K562 (cell line): ENCODE results near the gene DNAJC8. TPM values are rescaled to one million over a fixed set of nuclear protein-coding genes. Genes with fewer than 3 reads are reported as not detected.

ENCODE experiments used
- BRF1 ChIP-seq: IDR thresholded peaks from 3 replicates; pipeline ENCODE4 v1.6.1; 2011; ENCODE audit warnings: borderline replicate concordance, mild to moderate bottlenecking; ENCODE audit not compliant: insufficient read length; ENCODE audit errors: extremely low read depth
- CBFA2T2 ChIP-seq: fragments of 450-650 bp; conservative IDR thresholded peaks from 2 replicates; pipeline ENCODE4 v1.6.1; 2017; ENCODE audit warnings: mild to moderate bottlenecking
- ELF4 ChIP-seq: fragments of 450-650 bp; formaldehyde crosslinking; IDR thresholded peaks from 2 replicates; pipeline ENCODE4 v1.4.0; 2022; ENCODE audit warnings: missing genetic modification characterization
- FOXA1 ChIP-seq: fragments of 450-650 bp; IDR thresholded peaks from 2 replicates; pipeline ENCODE4 v1.6.1; 2016; ENCODE audit warnings: mild to moderate bottlenecking, borderline replicate concordance
- HDAC6 ChIP-seq: IDR thresholded peaks from 2 replicates; pipeline ENCODE4 v1.6.1; 2012; ENCODE audit warnings: low read depth, mild to moderate bottlenecking, control low read depth, inconsistent platforms, low read length, moderate library complexity
- HNRNPH1 ChIP-seq: fragments of 200-400 bp; formaldehyde crosslinking; optimal IDR thresholded peaks from 2 replicates; pipeline ENCODE3; 2017; ENCODE audit warnings: low read depth, mild to moderate bottlenecking, low read length, moderate library complexity
- HSF4 ChIP-seq: fragments of 250-450 bp; sonication (Bioruptor Pico); IDR thresholded peaks from 2 replicates; pipeline ENCODE4 v2.1.2; 2022; ENCODE audit warnings: mild to moderate bottlenecking, moderate library complexity, borderline replicate concordance
- KLF6 ChIP-seq: fragments of 250-450 bp; sonication (Bioruptor Pico); IDR thresholded peaks from 2 replicates; pipeline ENCODE4 v1.4.0; 2020; ENCODE audit warnings: mild to moderate bottlenecking, moderate library complexity, borderline replicate concordance
- MTA1 ChIP-seq: fragments of 450-650 bp; IDR thresholded peaks from 2 replicates; pipeline ENCODE4 v1.6.1; 2017; ENCODE audit warnings: borderline replicate concordance
- NCOA1 ChIP-seq: fragments of 450-650 bp; IDR thresholded peaks from 2 replicates; pipeline ENCODE4 v1.6.1; 2016; ENCODE audit warnings: low read depth
- NR1H2 ChIP-seq: sonication (generic); formaldehyde crosslinking; IDR thresholded peaks from 2 replicates; pipeline ENCODE4 v1.4.0; 2020; ENCODE audit warnings: mild to moderate bottlenecking, missing genetic modification reagents
- PTBP1 ChIP-seq: fragments of 200-400 bp; formaldehyde crosslinking; IDR thresholded peaks from 2 replicates; pipeline ENCODE4 v1.6.1; 2017; ENCODE audit warnings: low read depth, low read length
- SMARCA5 ChIP-seq: fragments of 450-650 bp; IDR thresholded peaks from 2 replicates; pipeline ENCODE4 v1.6.1; 2016
- SMARCC2 ChIP-seq: fragments of 450-650 bp; IDR thresholded peaks from 2 replicates; pipeline ENCODE4 v1.6.1; 2017; ENCODE audit warnings: antibody characterized with exemption, moderate library complexity, mild to moderate bottlenecking, low read depth
- ZNF395 ChIP-seq: fragments of 200-800 bp; sonication (Bioruptor generic); IDR thresholded peaks from 2 replicates; pipeline ENCODE4 v1.6.1; 2017; ENCODE audit warnings: missing genetic modification characterization, missing compliant biosample characterization
- ZNF551 ChIP-seq: fragments of 250-450 bp; sonication (Bioruptor Pico); IDR thresholded peaks from 2 replicates; pipeline ENCODE4 v1.5.0; 2021; ENCODE audit warnings: mild to moderate bottlenecking, moderate library complexity
- ZNF583 ChIP-seq: fragments of 250-450 bp; sonication (Bioruptor Pico); IDR thresholded peaks from 2 replicates; pipeline ENCODE4 v1.4.0; 2020
- ZNF589 ChIP-seq: fragments of 200-800 bp; sonication (Bioruptor generic); IDR thresholded peaks from 2 replicates; pipeline ENCODE4 v1.6.1; 2016; ENCODE audit warnings: low read depth, missing genetic modification characterization, missing compliant biosample characterization
- ZNF780A ChIP-seq: fragments of 250-450 bp; sonication (Bioruptor Pico); IDR thresholded peaks from 2 replicates; pipeline ENCODE4 v1.5.0; 2021; ENCODE audit warnings: mild to moderate bottlenecking
- polyA plus RNA-seq, 8 experiments: library from polyadenylated mRNA; depleted of rRNA in 4 of 8; stranded (reverse) in 5 of 8; unstranded in 3 of 8; fragments of >200 nt; fragmentation: Nextera tagmentation in 2 of 8; fragmentation: Illumina TruSeq in 1 of 8; extraction: Ambion mirVana in 2 of 8; extraction: Trizol in 1 of 8; gene quantifications; 2 replicates each; pipeline versions ENCODE4 v1.2.1 to v1.2.3, GENCODE V29; 2011 to 2014; ENCODE audit warnings: inconsistent platforms in 1 of 8, missing spikeins in 1 of 8
- total RNA-seq, 7 experiments: library from RNA; depleted of rRNA in 6 of 7; stranded (reverse); fragments of >200 nt in 6 of 7; fragmentation: Illumina TruSeq in 2 of 7; extraction: Trizol in 2 of 7; gene quantifications; 2 replicates each; pipeline versions ENCODE4 v1.2.1 to v1.2.3, GENCODE V29; 2011 to 2021; ENCODE audit warnings: low replicate concordance in 1 of 7
- TF ChIP-seq, protein P1 (sequence below): fragments of 200-800 bp; sonication (Bioruptor generic); IDR thresholded peaks from 2 replicates; pipeline ENCODE4 v1.6.1; 2017; ENCODE audit warnings: missing genetic modification characterization, missing compliant biosample characterization
- TF ChIP-seq, protein P2 (sequence below): fragments of 250-450 bp; sonication (Bioruptor Pico); IDR thresholded peaks from 2 replicates; pipeline ENCODE4 v1.5.0; 2020; ENCODE audit warnings: mild to moderate bottlenecking, borderline replicate concordance
- TF ChIP-seq, protein P3 (sequence below): fragments of 250-450 bp; sonication (Bioruptor Pico); IDR thresholded peaks from 2 replicates; pipeline ENCODE4 v1.8.0; 2022; ENCODE audit warnings: inconsistent platforms, mild to moderate bottlenecking, moderate library complexity, borderline replicate concordance

The DNAJC8 gene
- total and polyA plus RNA-seq, 9 of the 15 experiments (the other 6 are each of a cell fraction or from before 2014, with no cell fraction given), result 143 to 508 (median 209) TPM

GRCh38 chr1:28173151-28173979 is 59.5 kb downstream of the DNAJC8 start (continued):
- no peak for TF ChIP-seq ZNF395 (CRISPR knock-in tag)
- no peak for TF ChIP-seq CBFA2T2
- TF ChIP-seq HDAC6, result no peak
- no peak for TF ChIP-seq NCOA1
- no peak for TF ChIP-seq ZNF780A
- no peak for TF ChIP-seq BRF1
- peak; percentile 42; the same call in 1 of the 2 replicates for TF ChIP-seq SMARCA5
- no peak for TF ChIP-seq ZNF551 (CRISPR knock-in tag)
- peak; percentile 36; the same call in 1 of the 2 replicates for TF ChIP-seq ZNF589 (CRISPR knock-in tag)
- TF ChIP-seq HSF4 (CRISPR knock-in tag), result no peak
- TF ChIP-seq, protein P1, sequence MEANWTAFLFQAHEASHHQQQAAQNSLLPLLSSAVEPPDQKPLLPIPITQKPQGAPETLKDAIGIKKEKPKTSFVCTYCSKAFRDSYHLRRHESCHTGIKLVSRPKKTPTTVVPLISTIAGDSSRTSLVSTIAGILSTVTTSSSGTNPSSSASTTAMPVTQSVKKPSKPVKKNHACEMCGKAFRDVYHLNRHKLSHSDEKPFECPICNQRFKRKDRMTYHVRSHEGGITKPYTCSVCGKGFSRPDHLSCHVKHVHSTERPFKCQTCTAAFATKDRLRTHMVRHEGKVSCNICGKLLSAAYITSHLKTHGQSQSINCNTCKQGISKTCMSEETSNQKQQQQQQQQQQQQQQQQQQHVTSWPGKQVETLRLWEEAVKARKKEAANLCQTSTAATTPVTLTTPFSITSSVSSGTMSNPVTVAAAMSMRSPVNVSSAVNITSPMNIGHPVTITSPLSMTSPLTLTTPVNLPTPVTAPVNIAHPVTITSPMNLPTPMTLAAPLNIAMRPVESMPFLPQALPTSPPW (CRISPR knock-in tag), result peak; percentile 92
- TF ChIP-seq HNRNPH1, result no peak
- TF ChIP-seq KLF6, result no peak
- TF ChIP-seq NR1H2 (CRISPR knock-in tag), result no peak
- no peak for TF ChIP-seq SMARCC2
- no peak for TF ChIP-seq FOXA1
- TF ChIP-seq, protein P2, sequence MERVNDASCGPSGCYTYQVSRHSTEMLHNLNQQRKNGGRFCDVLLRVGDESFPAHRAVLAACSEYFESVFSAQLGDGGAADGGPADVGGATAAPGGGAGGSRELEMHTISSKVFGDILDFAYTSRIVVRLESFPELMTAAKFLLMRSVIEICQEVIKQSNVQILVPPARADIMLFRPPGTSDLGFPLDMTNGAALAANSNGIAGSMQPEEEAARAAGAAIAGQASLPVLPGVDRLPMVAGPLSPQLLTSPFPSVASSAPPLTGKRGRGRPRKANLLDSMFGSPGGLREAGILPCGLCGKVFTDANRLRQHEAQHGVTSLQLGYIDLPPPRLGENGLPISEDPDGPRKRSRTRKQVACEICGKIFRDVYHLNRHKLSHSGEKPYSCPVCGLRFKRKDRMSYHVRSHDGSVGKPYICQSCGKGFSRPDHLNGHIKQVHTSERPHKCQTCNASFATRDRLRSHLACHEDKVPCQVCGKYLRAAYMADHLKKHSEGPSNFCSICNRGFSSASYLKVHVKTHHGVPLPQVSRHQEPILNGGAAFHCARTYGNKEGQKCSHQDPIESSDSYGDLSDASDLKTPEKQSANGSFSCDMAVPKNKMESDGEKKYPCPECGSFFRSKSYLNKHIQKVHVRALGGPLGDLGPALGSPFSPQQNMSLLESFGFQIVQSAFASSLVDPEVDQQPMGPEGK (CRISPR knock-in tag), result no peak
- TF ChIP-seq, protein P3, sequence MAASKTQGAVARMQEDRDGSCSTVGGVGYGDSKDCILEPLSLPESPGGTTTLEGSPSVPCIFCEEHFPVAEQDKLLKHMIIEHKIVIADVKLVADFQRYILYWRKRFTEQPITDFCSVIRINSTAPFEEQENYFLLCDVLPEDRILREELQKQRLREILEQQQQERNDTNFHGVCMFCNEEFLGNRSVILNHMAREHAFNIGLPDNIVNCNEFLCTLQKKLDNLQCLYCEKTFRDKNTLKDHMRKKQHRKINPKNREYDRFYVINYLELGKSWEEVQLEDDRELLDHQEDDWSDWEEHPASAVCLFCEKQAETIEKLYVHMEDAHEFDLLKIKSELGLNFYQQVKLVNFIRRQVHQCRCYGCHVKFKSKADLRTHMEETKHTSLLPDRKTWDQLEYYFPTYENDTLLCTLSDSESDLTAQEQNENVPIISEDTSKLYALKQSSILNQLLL, result no peak
- no peak for TF ChIP-seq ZNF583 (CRISPR knock-in tag)
- TF ChIP-seq PTBP1, result no peak
- no peak for TF ChIP-seq ELF4 (CRISPR knock-in tag)
- TF ChIP-seq MTA1, result no peak
